ENCODE data around the gene HS3ST4.
"Not testable (repeated sequence)": the region's sequence is repeated elsewhere in the genome, so short reads cannot be mapped to it uniquely, and the experiment has no call there.

HS3ST4 gene

DNA sequence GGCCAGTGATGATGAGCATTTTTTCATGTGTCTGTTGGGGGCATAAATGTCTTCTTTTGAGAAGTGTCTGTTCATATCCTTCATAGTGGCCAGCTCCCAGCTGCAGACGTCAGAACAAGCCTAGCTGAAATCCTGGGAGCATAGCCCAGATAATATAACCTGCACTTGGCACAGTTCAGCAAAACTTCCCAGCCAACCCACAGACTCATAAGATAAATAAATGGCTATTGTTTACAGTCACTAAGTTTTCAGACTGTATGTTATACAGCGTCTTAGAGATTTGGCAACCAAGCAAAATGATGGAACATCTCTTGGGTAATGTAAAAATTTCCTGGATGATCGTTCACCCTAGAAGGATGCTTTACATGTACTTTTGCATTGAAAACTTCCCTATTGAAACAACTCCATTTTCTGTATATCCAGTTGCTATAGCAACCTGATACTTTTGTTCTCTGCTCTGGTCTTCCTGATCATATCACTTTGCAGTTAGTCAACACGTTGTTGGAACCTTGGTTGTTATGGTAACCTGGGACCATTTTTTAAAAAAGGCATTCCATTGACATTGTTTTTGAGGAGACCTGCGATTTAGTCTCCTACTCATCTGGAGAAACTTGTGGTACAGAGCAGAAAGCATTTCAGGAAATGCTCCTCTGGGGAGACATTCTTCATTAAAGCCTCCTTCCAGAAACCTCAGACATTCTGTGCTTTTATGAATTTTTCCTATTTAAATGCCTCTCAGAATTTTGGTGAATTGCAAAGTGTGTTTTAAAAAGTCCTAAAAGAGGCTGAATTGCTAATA lies 378.7 kb downstream of the HS3ST4 start:
- DNase-seq (ENCODE audit: extremely low read depth in 1 of 2, low read depth in 1 of 2): no peak

DNA sequence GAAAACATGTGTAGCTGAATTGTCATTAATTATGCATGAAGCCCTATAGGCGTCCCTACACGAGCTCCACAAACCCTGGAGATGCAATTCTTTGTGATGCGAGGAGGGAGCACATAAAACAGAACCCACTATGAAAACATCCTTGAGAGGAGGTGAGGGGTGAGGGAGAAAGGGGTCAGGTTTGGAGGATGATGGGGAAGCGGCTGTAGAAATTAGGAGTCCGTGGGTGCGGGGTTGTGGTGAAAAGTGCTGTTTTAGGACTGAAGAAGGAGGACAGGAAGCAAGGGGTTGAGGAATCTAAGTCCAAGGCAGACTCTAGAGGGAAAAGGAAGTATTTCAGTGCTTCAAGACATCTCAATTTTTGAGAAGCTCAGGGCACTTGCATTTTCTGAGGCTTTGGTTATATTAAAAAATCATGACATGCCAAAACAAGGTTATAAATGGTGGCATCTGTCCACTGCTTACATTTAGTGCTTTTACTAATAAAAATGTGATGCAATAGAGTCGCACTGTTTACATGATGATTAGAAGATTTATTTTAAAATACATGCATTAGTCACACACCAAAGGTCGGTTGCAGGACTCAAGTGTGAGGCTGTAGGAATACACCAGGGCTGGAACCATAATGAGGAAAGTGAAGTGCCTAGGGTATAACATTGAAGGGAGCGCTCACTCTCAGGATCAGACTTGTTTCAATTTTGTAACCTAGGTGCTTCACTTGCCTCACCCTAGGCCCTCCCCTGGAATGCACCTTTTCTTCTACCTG lies 379.5 kb downstream of the HS3ST4 start:
- no peak for DNase-seq (ENCODE audit: extremely low read depth in 1 of 2, low read depth in 1 of 2)

DNA sequence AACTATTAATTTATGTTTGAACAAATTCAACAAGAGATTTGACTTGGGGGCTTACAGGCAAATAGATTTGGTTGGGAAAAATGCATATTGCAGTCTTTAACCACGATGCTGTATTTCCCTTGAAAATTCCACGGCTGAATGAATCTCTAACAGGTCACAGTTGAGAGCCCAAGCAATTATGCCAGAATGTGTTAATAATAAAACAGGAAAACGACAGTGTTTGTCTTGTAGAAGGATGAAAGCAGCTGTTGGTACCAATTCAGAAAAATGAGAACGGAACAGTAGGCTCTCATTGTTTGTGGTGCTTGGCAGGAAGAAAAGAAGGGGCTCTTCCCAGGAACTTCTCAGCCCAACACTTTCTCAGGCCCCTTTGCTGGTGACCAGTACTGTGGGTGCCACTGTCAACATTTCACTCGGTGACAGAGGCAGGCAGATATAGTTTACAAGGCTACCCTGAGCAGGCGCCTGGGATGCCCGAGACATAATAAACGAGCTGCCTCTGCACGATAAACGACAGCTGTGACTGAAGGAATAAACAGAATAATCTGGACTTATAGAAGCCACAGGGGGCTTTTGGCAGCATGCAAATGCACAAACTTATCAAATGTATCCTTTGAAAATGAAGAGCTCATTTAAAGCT lies 387.1 kb downstream of the HS3ST4 start:
- DNase-seq (ENCODE audit: extremely low read depth in 1 of 2, low read depth in 1 of 2): no peak

DNA sequence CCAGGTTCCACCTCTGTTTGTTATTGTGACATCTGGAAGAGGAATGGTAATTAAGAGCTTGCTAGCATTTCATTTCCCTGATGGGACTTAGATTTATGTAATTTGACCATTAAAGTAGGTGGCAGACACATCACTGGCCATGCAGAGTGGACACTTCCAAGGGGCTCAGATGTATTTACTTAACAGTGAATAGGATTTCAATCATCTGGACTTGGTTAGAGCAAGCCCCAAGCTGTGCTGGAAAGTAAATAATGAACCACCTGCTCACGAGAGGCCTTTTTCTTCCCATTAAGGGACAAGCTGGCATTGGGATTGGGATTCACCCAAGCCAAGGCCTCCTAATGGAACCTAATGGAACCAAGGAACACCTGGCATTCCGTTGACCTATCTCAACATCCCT lies 395.3 kb downstream of the HS3ST4 start:
- no peak for DNase-seq (ENCODE audit: extremely low read depth in 1 of 2, low read depth in 1 of 2)

DNA sequence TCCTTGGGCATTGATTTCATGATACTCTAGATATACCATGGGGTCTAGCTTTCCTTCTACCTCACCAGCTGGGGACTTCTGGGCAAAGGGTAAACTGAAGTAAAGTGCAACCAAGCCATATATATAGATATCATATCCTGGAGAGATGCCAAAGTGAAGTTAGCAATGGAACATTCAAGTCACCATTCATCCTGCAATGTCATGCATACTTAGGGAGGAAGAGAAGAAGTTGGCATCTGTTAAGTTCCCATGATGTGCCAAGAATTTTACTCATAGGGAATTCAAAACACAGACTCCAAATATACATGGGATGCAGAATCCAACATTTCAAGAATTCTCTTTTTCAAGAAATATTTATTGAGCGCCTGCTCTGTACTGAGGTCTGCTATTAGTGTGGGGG lies 399.8 kb downstream of the HS3ST4 start:
- DNase-seq (ENCODE audit: extremely low read depth in 1 of 2, low read depth in 1 of 2): no peak

DNA sequence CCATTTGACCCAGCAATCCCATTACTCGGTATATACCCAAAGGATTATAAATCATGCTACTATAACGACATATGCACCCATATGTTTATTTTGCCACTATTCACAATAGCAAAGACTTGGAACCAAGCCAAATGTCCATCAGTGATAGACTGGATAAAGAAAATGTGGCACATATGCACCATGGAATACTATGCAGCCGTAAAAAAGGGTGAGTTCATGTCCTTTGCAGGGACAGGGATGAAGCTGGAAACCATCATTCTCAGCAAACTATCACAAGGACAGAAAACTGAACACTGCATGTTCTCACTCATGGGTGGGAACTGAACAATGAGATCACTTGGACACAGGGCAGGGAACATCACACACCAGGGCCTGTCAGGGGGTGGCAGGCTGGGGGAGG lies 406.4 kb downstream of the HS3ST4 start:
- DNase-seq (ENCODE audit: extremely low read depth in 1 of 2, low read depth in 1 of 2): not testable (repeated sequence)

DNA sequence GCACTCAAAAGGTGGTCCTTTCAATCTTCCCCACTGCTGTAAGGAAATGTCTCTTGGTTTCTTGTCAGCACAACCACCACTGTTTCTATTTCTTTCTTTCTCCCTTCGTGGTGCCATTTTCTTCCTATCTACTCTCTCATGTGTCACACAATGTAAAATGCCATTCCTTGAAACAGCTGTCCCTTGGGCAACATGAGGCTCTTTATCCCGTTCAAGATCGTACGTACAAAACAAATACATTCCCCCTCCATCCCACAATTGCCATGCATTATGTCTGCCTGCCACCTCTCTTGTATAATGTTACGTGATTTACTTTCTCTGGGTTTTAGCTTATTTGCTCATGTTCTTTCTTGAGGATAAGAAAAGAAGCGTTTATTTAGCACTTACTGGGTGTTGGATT lies 410.6 kb downstream of the HS3ST4 start:
- DNase-seq (ENCODE audit: extremely low read depth in 1 of 2, low read depth in 1 of 2): no peak

DNA sequence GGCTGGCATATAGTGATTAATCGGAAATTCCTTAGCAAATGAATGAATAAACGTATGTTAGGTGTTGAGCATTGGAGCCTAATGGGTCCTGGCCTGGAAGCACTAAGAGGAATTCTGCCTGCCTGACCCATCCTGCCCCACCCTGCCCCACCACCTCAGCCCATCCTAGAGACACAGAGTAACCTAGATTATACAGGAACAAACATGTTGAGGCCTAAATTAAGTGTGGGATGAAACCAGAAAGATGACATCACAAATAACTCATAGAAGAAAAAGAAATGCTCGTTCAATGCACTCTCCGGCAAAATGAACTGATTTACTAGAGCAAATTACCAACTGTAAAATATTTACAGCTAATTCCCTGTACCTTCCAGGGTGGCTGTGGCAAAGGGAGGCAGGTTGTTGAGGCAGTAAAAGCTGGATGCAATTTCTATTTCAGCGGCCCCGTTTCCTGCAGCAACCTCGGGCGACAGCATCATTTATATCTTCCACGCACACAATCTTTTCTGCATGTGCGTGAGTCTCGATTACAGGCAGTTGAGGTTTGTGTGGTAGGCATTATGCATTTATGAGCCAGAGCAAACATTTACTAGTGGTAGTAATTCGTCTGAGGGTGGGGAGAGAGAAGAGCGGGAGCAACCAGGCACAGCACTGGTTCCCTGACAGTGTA lies 417.2 kb downstream of the HS3ST4 start:
- no peak for DNase-seq (ENCODE audit: extremely low read depth in 1 of 2, low read depth in 1 of 2)

DNA sequence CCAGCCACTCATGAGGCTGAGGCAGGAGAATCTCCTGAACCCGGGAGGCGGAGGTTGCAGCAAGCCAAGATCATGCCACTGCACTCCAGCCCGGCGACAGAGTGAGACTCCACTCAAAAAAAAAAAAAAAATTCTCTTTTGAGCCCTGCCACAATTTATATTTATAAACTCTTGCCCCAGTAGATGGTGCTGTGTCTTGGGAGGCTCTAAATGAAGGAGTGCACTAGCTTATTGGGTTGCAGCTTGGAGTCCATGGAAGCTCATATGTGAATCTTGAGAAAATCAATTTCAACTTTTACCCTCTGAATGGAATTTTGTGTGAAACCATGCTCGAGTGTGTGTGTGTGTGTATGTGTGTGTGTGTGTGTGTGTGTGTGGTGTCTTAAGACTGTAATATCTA lies 420.1 kb downstream of the HS3ST4 start:
- no peak for DNase-seq (ENCODE audit: extremely low read depth in 1 of 2, low read depth in 1 of 2)

DNA sequence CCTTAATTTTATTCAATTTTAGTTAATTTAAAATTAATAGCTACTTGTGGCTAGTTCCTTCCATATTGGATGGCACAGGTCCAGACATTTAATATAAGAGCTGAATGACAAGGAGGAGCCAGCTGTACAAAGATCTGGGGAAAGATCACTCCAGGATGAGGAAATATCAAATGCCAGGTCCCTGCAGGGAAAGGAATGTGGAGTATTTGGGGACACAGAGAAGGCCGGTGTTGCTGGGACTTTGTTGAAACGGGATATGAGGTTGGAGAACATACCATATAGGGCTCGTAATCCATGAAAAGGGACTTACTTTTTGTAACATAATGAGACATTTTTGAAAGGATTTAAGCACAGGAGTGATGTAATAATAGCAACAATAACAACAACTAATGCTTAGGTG lies 426.8 kb downstream of the HS3ST4 start:
- DNase-seq (ENCODE audit: extremely low read depth in 1 of 2, low read depth in 1 of 2): no peak

DNA sequence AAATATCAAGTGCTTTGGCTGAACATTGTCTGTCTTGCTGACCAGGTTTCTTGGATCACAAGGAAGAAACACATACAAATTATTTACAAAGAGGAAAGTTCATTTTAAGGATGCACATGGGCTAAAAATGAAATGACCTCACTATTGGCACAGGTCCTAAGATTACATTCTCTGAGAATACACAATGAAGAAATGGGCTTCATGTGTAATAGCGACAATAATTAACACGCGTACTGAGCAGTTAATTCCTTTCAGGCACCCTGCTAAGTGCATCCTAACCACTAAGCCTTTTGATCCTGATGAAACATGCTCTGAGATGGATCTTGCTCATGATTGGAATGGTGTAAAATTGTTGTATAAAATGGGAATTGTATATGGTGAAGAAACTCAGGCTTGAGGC lies 429.0 kb downstream of the HS3ST4 start:
- no peak for DNase-seq (ENCODE audit: extremely low read depth in 1 of 2, low read depth in 1 of 2)

DNA sequence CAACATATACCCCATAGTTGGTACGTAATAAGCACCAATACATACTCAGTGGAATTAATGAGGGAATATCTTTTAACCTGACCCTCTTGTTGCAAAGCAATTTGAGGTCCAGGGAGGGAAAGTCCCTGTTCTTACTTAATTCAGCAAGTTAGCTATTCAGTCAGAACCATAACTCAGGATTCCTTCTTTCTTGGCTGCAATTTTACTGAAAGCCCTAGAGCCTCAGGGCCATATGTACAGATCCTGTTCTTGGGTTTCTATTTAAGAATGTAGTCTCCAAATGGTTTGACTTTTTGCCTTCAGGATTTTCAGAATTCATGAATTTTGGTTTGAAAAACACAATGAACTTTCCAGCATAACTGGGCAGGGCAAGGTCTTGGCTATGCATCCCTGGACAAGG lies 436.5 kb downstream of the HS3ST4 start:
- DNase-seq (ENCODE audit: extremely low read depth in 1 of 2, low read depth in 1 of 2): no peak

DNA sequence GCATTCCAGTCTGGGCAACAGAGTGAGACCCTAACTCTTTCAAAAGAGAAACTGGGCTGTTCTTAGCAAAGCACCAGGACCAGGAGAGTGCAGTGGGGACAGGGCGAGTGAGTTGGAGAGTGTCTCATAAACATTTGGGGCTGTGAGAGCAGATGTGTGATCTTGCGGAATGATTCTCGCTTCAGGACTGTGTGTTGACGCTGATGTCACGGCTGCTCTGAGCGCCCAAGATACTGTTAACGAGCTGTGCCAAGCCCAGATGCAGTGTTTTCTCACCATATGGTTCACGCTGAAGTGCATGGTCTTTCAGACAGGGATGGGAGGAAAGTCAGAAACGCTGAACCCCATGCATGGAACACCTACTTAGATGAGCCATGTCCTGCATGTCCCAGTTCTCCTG lies 438.2 kb downstream of the HS3ST4 start:
- DNase-seq (ENCODE audit: extremely low read depth in 1 of 2, low read depth in 1 of 2): no peak

DNA sequence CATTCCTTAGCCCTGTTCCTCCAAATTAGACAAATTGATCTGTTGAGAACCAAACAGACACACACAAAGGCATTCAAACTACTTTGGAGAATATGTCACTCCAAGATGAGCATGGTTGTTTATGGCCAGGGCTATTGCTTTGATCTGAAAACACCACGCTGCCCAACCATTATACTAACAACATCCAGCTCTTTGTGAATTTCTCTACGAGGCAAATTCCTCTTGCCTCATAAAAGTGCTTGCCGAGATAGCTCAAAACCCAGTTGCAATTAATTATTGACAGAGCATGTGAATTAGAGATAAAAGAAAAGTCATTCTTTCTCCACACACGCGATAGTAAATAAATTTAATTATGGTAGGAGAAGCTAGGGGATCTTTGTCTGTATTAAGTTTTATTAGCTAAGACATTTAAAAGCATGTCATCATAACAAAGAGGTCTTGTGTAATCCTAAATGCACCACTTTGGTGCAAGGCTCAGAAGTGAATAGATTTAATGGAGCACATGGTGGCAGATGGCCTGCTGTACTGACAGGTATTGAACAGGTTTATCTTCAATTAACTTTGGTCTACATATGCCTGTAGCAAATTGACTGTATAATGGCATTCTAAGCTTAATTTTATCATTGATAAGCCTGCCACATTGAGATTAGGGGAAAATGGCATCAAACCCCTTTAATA lies 441.8 kb downstream of the HS3ST4 start:
- DNase-seq (ENCODE audit: extremely low read depth in 1 of 2, low read depth in 1 of 2): no peak

DNA sequence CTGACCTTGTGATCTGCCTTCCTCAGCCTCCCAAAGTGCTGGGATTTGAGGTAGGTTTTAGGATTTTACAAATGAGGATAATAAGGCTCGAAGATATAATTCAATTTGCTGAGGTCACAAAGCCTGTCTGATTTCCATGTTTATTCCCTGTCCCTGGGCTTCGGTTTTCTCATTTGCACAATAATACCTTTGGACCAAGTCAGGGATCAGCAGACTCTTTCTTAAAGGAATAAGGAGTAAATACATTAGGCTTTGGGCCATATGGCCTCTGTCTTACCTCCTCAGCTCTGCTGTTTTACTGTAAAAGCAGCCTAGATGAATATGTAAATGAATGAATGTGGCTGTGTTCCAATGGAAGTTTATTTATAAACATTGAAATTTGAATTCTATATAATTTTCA lies 442.8 kb downstream of the HS3ST4 start:
- no peak for DNase-seq (ENCODE audit: extremely low read depth in 1 of 2, low read depth in 1 of 2)

DNA sequence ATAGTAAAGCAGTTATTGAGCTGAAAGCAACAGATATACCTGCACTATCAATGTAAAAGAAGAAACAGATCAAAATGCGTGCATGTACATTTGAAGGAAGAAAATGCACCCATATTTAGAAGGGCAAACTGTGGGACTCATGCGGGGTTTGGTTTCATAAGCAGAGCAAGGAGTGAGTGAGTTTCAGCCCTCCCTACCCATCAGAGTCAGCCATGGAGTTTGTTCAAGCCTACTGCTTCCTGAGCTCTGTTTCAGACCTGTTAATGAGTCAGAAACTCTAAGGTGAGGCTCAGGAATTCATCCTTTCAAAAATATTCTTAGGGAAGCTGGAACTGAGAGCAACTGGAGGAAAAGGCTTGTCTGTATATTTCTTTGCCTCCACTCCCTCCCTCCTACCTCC lies 446.2 kb downstream of the HS3ST4 start:
- no peak for DNase-seq (ENCODE audit: extremely low read depth in 1 of 2, low read depth in 1 of 2)

DNA sequence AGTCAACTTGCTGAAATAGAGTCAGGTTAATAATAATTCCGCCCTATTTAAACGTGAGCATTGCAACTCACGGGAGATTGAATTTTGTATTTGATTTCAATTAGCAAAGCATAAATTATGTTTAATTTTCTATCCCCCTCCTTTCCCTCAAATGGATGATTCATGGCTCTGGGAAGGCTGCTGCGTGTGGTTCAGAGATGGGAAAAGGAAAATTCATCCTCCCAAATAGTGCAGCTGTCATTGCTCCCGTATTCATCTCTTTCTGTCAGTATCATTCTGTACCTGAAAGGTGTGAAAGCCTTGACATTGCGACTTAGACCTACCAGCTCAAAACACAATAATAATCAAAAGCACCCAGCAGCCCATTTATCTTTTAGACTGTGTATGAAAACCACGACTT lies 447.3 kb downstream of the HS3ST4 start:
- no peak for DNase-seq (ENCODE audit: extremely low read depth in 1 of 2, low read depth in 1 of 2)

DNA sequence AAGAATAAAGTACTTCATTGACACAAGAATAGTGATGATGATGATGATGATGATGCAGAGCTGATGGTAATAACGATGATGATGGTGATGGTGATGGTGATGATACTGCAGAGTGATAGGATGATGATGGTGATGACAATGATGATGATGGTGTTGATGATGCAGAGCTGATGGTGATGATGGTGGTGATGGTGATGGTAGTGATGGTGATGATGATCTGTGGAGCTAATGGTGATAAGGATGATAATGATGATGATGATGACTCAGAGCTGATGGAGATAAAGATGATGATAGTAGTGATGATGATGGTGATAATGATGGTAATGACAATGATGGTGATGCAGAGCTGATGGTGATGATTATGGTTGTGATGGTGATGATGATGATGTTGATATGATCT lies 448.1 kb downstream of the HS3ST4 start:
- no peak for DNase-seq (ENCODE audit: extremely low read depth in 1 of 2, low read depth in 1 of 2)

DNA sequence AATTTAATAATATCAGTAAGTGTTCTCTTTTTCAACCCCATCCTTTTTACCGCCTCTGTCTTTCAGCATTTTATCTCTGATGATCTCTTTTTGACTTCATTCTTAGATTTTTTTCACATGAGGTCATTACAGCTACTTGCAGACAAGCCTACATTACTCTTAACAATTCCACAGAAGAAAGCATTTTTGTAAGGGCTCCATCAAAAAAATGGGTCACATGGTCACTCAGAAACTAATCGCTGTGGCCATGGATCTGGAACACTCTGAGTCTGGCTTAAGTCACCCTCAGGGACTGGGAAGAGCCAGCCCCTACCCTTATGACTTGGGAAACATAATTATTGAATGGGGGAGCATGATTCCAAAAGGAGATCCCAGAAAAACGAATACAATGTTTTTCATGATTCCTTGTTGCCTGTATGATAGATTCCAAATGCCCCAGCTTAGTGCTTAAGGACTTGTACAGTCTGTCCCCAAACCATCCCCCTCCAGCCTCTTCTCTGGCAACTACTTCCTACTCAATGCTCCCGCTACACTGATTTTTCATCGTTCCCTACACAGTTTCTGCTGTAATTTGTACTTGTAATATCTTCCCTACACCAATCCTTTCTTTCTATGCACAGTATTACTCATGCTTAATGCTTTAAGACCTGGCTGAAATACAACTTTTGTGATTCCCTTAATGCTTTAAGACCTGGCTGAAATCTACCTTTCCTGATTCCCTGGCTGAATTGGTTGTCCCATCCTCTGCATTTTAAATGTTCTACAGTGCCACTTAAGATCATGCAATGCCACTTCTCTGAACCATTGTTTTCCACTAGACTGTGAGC lies 457.8 kb downstream of the HS3ST4 start:
- DNase-seq (ENCODE audit: extremely low read depth in 1 of 2, low read depth in 1 of 2): no peak

DNA sequence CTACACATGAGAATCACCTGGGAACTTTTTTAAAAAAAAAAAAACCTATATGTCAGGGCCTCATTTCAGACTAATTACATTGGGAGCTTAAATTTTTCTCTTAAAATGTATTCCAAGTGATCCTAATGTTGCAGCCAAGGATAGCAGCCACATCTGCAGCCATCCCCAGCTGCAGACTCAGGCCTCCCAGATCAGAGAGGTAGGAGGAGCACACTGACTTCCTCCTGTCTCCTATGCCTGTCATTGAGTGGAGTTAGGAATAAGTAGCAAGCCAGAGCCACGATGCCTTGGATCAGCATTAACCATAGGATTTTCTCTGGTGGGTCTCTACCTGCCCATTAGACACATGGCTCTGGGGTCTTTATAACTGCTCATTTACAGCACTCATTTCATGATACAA lies 463.5 kb downstream of the HS3ST4 start:
- no peak for DNase-seq (ENCODE audit: extremely low read depth in 1 of 2, low read depth in 1 of 2)
